Keratinocyte (primary cell): ENCODE data around the gene ESRP2. TPM values are rescaled to one million over a fixed set of nuclear protein-coding genes. Genes with fewer than 3 reads are reported as not detected.

ENCODE experiments used
- DNase-seq: peaks from one replicate; pipeline ENCODE4 v3.0.0-alpha.2; 2011; ENCODE audit warnings: low read depth, missing footprints, low spot score
- FAIRE-seq: peaks from 2 replicates; lab custom pipeline; 2011; peaks lifted over from hg19 to GRCh38; lab: Jason Lieb, UNC
- H2AFZ ChIP-seq: 2 replicates; pipeline ENCODE4 v1.6.0; 2012; ENCODE audit warnings: low read length, control low read depth, inconsistent platforms; ENCODE audit not compliant: control insufficient read depth
- H3K27ac ChIP-seq: 2 replicates; pipeline ENCODE4 v1.5.1; 2011; ENCODE audit warnings: low read length; ENCODE audit not compliant: control insufficient read depth, insufficient read depth
- H3K27me3 ChIP-seq: 3 replicates; pipeline ENCODE4 v1.6.0; 2011; ENCODE audit warnings: low read length; ENCODE audit not compliant: control insufficient read depth, insufficient read depth; ENCODE audit errors: extremely low read depth
- H3K36me3 ChIP-seq, 2 experiments: 2 replicates in 1 of 2; 3 replicates in 1 of 2; pipeline ENCODE4 v1.5.1; 2011; ENCODE audit warnings: low read length in 2 of 2, mild to moderate bottlenecking in 1 of 2; ENCODE audit not compliant: control insufficient read depth in 2 of 2, insufficient read depth in 2 of 2; ENCODE audit errors: extremely low read depth in 1 of 2
- H3K4me1 ChIP-seq: 3 replicates; pipeline ENCODE4 v1.5.1; 2011; ENCODE audit warnings: low read length; ENCODE audit not compliant: control insufficient read depth, insufficient read depth; ENCODE audit errors: extremely low read depth
- H3K4me2 ChIP-seq: 3 replicates; pipeline ENCODE4 v1.6.0; 2011; ENCODE audit warnings: low read depth, low read length; ENCODE audit not compliant: control insufficient read depth, insufficient read depth; ENCODE audit errors: extremely low read depth
- H3K4me3 ChIP-seq, 3 experiments: fragments of 200-600 bp in 1 of 3; sonication (generic) in 1 of 3; 2 replicates in 2 of 3; 3 replicates in 1 of 3; pipeline ENCODE4 v1.5.1; 2011 to 2016; ENCODE audit warnings: low read length in 3 of 3, mild to moderate bottlenecking in 3 of 3, control low read depth in 2 of 3, inconsistent platforms in 1 of 3, low read depth in 1 of 3, mixed read lengths in 1 of 3, mixed run types in 1 of 3, moderate library complexity in 1 of 3; ENCODE audit not compliant: control insufficient read depth in 2 of 3, insufficient read depth in 2 of 3; ENCODE audit errors: extremely low read depth in 1 of 3
- H3K79me2 ChIP-seq: 2 replicates; pipeline ENCODE4 v1.6.0; 2012; ENCODE audit warnings: low read length; ENCODE audit not compliant: control insufficient read depth, insufficient read depth
- H3K9ac ChIP-seq: 3 replicates; pipeline ENCODE4 v1.6.0; 2011; ENCODE audit warnings: low read length; ENCODE audit not compliant: control insufficient read depth, insufficient read depth; ENCODE audit errors: extremely low read depth
- H3K9me1 ChIP-seq: 3 replicates; pipeline ENCODE4 v1.6.0; 2011; ENCODE audit warnings: low read length; ENCODE audit not compliant: control insufficient read depth, insufficient read depth; ENCODE audit errors: extremely low read depth
- H3K9me3 ChIP-seq: 2 replicates; pipeline ENCODE4 v1.5.1; 2012; ENCODE audit warnings: low read depth, low read length; ENCODE audit not compliant: control insufficient read depth
- H4K20me1 ChIP-seq: 3 replicates; pipeline ENCODE4 v1.6.0; 2011; ENCODE audit warnings: low read length; ENCODE audit not compliant: control insufficient read depth, insufficient read depth; ENCODE audit errors: extremely low read depth
- EZH2 ChIP-seq: IDR thresholded peaks from one replicate; pipeline ENCODE4 v1.6.1; 2012; ENCODE audit warnings: inconsistent platforms, mild to moderate bottlenecking, low read length, moderate library complexity
- dilution Hi-C: fragments of 300-500 bp; cut with MboI; formaldehyde crosslinking; loops from one replicate; pipeline ENCODE4 v1.7.0; 2020; ENCODE audit warnings: low sequenced_read_pairs; ENCODE audit not compliant: extremely low pct_ligation_motif_present
- polyA plus RNA-seq, 5 experiments: library from polyadenylated mRNA; depleted of rRNA in 3 of 5; stranded (reverse) in 3 of 5; stranded (forward) in 1 of 5; unstranded in 1 of 5; fragments of >200 nt; gene quantifications; 1 replicate in 1 of 5; 2 replicates in 3 of 5; 3 replicates in 1 of 5; pipeline versions ENCODE4 v1.2.1 to v1.2.3, GENCODE V29; 2011 to 2012; ENCODE audit warnings: missing spikeins in 2 of 5, low read depth in 1 of 5, low replicate concordance in 1 of 5
- TF ChIP-seq, protein P1 (sequence below), 3 experiments: IDR thresholded peaks in 1 of 3; conservative IDR thresholded peaks in 1 of 3; optimal IDR thresholded peaks in 1 of 3; 2 replicates in 2 of 3; 3 replicates in 1 of 3; pipeline versions ENCODE3 to v1.5.1; 2011; ENCODE audit warnings: low read length in 3 of 3, mild to moderate bottlenecking in 3 of 3, moderate library complexity in 2 of 3, control low read depth in 1 of 3, inconsistent platforms in 1 of 3; ENCODE audit not compliant: insufficient read depth in 2 of 3; ENCODE audit errors: extremely low read depth in 1 of 3

ESRP2 gene
- polyA plus RNA-seq, 1 donor (not counting 4 experiments of a cell fraction or from before 2014, with no cell fraction given) = 39.2 TPM

GRCh38 chr16:68234188-68235107 lies 1.5 kb downstream of the ESRP2 start:
- no peak for TF ChIP-seq EZH2
- TF ChIP-seq, protein P1, sequence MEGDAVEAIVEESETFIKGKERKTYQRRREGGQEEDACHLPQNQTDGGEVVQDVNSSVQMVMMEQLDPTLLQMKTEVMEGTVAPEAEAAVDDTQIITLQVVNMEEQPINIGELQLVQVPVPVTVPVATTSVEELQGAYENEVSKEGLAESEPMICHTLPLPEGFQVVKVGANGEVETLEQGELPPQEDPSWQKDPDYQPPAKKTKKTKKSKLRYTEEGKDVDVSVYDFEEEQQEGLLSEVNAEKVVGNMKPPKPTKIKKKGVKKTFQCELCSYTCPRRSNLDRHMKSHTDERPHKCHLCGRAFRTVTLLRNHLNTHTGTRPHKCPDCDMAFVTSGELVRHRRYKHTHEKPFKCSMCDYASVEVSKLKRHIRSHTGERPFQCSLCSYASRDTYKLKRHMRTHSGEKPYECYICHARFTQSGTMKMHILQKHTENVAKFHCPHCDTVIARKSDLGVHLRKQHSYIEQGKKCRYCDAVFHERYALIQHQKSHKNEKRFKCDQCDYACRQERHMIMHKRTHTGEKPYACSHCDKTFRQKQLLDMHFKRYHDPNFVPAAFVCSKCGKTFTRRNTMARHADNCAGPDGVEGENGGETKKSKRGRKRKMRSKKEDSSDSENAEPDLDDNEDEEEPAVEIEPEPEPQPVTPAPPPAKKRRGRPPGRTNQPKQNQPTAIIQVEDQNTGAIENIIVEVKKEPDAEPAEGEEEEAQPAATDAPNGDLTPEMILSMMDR (optimal IDR thresholded peaks at IDR 0.05 in 1 of 3, IDR thresholded peaks at IDR 0.05 in 1 of 3, conservative IDR thresholded peaks at IDR 0.05 in 1 of 3; ENCODE audit: extremely low read depth in 1 of 3, insufficient read depth in 2 of 3, low read length in 3 of 3) = no peak
- Histone ChIP-seq H3K27me3 (no peaks in the 10 kb centered on the region), H3K4me2 (peak overlapping the region; percentile 100), H3K4me1 (peaks cover 29% of the 10 kb centered on the region), H3K36me3 (peaks cover 28 to 50% of the 10 kb centered on the region in 2 experiments), H3K4me3 (peak overlapping the region; percentile 64 to 85 (median 83)), H4K20me1 (peaks cover 21% of the 10 kb centered on the region), H2AFZ (no peak overlapping the region), H3K9ac (peak overlapping the region; percentile 89), H3K27ac (peak overlapping the region; percentile 93), H3K9me1 (peaks cover 3% of the 10 kb centered on the region), H3K9me3 (no peaks in the 10 kb centered on the region), H3K79me2 (peaks cover 35% of the 10 kb centered on the region)
- FAIRE-seq (peak; percentile 88), DNase-seq (peak; percentile 45)
- dilution Hi-C loops = no loop called here

DNA sequence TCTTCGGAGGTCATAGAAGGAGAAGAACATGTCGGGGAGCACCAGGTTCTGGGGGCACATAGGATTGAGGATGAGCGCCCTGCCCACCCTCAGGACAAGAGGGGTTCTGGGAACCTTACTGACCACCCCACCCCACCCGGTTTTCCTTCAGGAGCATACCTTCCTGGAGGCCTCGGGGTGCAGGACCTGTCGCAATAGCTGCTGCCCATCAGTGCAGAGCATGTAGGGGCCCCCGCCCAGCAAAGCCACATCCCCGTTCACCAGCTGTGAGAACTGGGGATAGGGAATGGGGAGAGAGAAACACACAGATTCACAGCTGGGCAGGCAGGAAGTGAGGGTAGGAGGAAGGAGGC lies 2.1 kb downstream of the ESRP2 start:
- H3K9me3 ChIP-seq = no peaks in the 10 kb centered on the region
- dilution Hi-C loops = no loop called here
- FAIRE-seq (no peak), DNase-seq (no peak)
- peak overlapping the region; percentile 64 to 85 (median 83) for H3K4me3 ChIP-seq
- H3K4me2 ChIP-seq = peak overlapping the region; percentile 100
- peaks cover 29% of the 10 kb centered on the region for H3K4me1 ChIP-seq
- TF ChIP-seq, protein P1 (optimal IDR thresholded peaks at IDR 0.05 in 1 of 3, IDR thresholded peaks at IDR 0.05 in 1 of 3, conservative IDR thresholded peaks at IDR 0.05 in 1 of 3; ENCODE audit: extremely low read depth in 1 of 3, insufficient read depth in 2 of 3, low read length in 3 of 3) = no peak
- TF ChIP-seq EZH2 = no peak
- peaks cover 35% of the 10 kb centered on the region for H3K79me2 ChIP-seq
- H3K9ac ChIP-seq = peak overlapping the region; percentile 89
- peaks cover 30 to 54% of the 10 kb centered on the region in 2 experiments for H3K36me3 ChIP-seq
- no peaks in the 10 kb centered on the region for H3K27me3 ChIP-seq
- H2AFZ ChIP-seq = no peak overlapping the region
- H3K9me1 ChIP-seq = peaks cover 3% of the 10 kb centered on the region
- peaks cover 21% of the 10 kb centered on the region for H4K20me1 ChIP-seq
- peak overlapping the region; percentile 93 for H3K27ac ChIP-seq
